K562 (cell line): ENCODE measurements around the gene HOMEZ. TPM values are rescaled to one million over a fixed set of nuclear protein-coding genes. Genes with fewer than 3 reads are reported as not detected.

ENCODE experiments used
- ATF7 ChIP-seq: fragments of 450-650 bp; IDR thresholded peaks from 2 replicates; pipeline ENCODE4 v1.7.1; 2014; ENCODE audit warnings: mild to moderate bottlenecking, moderate library complexity
- CBX3 ChIP-seq, 2 experiments: IDR thresholded peaks; 1 replicate in 1 of 2; 2 replicates in 1 of 2; pipeline ENCODE4 v1.6.1; 2012; ENCODE audit warnings: inconsistent platforms in 2 of 2, low read length in 2 of 2, borderline replicate concordance in 1 of 2, control low read depth in 1 of 2
- CTCFL ChIP-seq: IDR thresholded peaks from 2 replicates; pipeline ENCODE4 v1.6.1; 2011; ENCODE audit warnings: borderline replicate concordance, low read depth, mild to moderate bottlenecking, moderate library complexity, low read length; ENCODE audit not compliant: insufficient read depth, poor library complexity, severe bottlenecking
- DACH1 ChIP-seq: fragments of 450-650 bp; IDR thresholded peaks from 2 replicates; pipeline ENCODE4 v1.6.1; 2018; ENCODE audit not compliant: partially characterized antibody
- DNMT1 ChIP-seq: fragments of 450-650 bp; IDR thresholded peaks from 2 replicates; pipeline ENCODE4 v1.6.1; 2016; ENCODE audit warnings: antibody characterized with exemption, mild to moderate bottlenecking
- ESRRB ChIP-seq: fragments of 250-450 bp; sonication (Bioruptor Pico); IDR thresholded peaks from 2 replicates; pipeline ENCODE4 v1.5.0; 2020; ENCODE audit warnings: mild to moderate bottlenecking, moderate library complexity, borderline replicate concordance
- GTF2E2 ChIP-seq: fragments of 200-800 bp; sonication (Bioruptor generic); IDR thresholded peaks from 2 replicates; pipeline ENCODE4 v1.6.1; 2016; ENCODE audit warnings: missing genetic modification characterization, missing compliant biosample characterization
- LEF1 ChIP-seq: fragments of 450-650 bp; IDR thresholded peaks from 2 replicates; pipeline ENCODE4 v1.6.1; 2016; ENCODE audit warnings: mild to moderate bottlenecking
- MAFK ChIP-seq: IDR thresholded peaks from 2 replicates; pipeline ENCODE4 v1.6.1; 2011; ENCODE audit warnings: low read length, improper control_type of control experiment
- NONO ChIP-seq, 2 experiments: fragments of 200-400 bp in 1 of 2; fragments of 450-650 bp in 1 of 2; formaldehyde crosslinking in 1 of 2; IDR thresholded peaks; 2 replicates each; pipeline ENCODE4 v1.6.1; 2017; ENCODE audit warnings: low read depth in 2 of 2, mild to moderate bottlenecking in 2 of 2, moderate library complexity in 2 of 2, low read length in 1 of 2
- OTX1 ChIP-seq: fragments of 450-650 bp; formaldehyde crosslinking; IDR thresholded peaks from 2 replicates; pipeline ENCODE4 v1.4.0; 2022; ENCODE audit warnings: mild to moderate bottlenecking
- POLR2AphosphoS2 ChIP-seq: IDR thresholded peaks from 2 replicates; pipeline ENCODE4 v1.6.1; 2012; ENCODE audit warnings: low read length, improper control_type of control experiment
- PRPF4 ChIP-seq: fragments of 200-400 bp; formaldehyde crosslinking; IDR thresholded peaks from one replicate; pipeline ENCODE4 v1.6.1; 2017; ENCODE audit warnings: low read length, low read depth, mild to moderate bottlenecking; ENCODE audit not compliant: insufficient read depth, poor library complexity, severe bottlenecking
- RBFOX2 ChIP-seq: fragments of 200-400 bp; formaldehyde crosslinking; IDR thresholded peaks from 2 replicates; pipeline ENCODE4 v1.6.1; 2017; ENCODE audit warnings: low read depth, mild to moderate bottlenecking, low read length, moderate library complexity
- RCOR1 ChIP-seq, 2 experiments: IDR thresholded peaks; 2 replicates each; pipeline ENCODE4 v1.6.1; 2012; ENCODE audit warnings: low read depth in 2 of 2, low read length in 2 of 2, borderline replicate concordance in 1 of 2, improper control_type of control experiment in 1 of 2
- SP2 ChIP-seq: IDR thresholded peaks from 2 replicates; pipeline ENCODE4 v1.6.1; 2011; ENCODE audit warnings: mild to moderate bottlenecking, low read depth, low read length, moderate library complexity; ENCODE audit not compliant: poor library complexity, severe bottlenecking; ENCODE audit errors: extremely low read depth
- TEAD4 ChIP-seq, 2 experiments: sonication (generic) in 1 of 2; formaldehyde crosslinking in 1 of 2; IDR thresholded peaks; 2 replicates each; pipeline versions ENCODE4 v1.6.1 to v1.8.0; 2012 to 2022; ENCODE audit warnings: borderline replicate concordance in 1 of 2, inconsistent platforms in 1 of 2, low read length in 1 of 2, mild to moderate bottlenecking in 1 of 2, missing genetic modification reagents in 1 of 2
- ZNF224 ChIP-seq: sonication (generic); formaldehyde crosslinking; IDR thresholded peaks from 2 replicates; pipeline ENCODE4 v1.8.0; 2022; ENCODE audit warnings: mild to moderate bottlenecking, missing genetic modification reagents
- ZNF444 ChIP-seq: fragments of 250-450 bp; sonication (Bioruptor Pico); IDR thresholded peaks from 2 replicates; pipeline ENCODE4 v1.4.0; 2020; ENCODE audit warnings: mild to moderate bottlenecking, moderate library complexity
- ZNF583 ChIP-seq: fragments of 250-450 bp; sonication (Bioruptor Pico); IDR thresholded peaks from 2 replicates; pipeline ENCODE4 v1.4.0; 2020
- ZNF609 ChIP-seq: sonication (generic); formaldehyde crosslinking; IDR thresholded peaks from 2 replicates; pipeline ENCODE4 v1.8.1; 2023; ENCODE audit warnings: missing genetic modification reagents, mild to moderate bottlenecking, borderline replicate concordance
- polyA plus RNA-seq, 8 experiments: library from polyadenylated mRNA; depleted of rRNA in 4 of 8; stranded (reverse) in 5 of 8; unstranded in 3 of 8; fragments of >200 nt; fragmentation: Nextera tagmentation in 2 of 8; fragmentation: Illumina TruSeq in 1 of 8; extraction: Ambion mirVana in 2 of 8; extraction: Trizol in 1 of 8; gene quantifications; 2 replicates each; pipeline versions ENCODE4 v1.2.1 to v1.2.3, GENCODE V29; 2011 to 2014; ENCODE audit warnings: inconsistent platforms in 1 of 8, missing spikeins in 1 of 8
- total RNA-seq, 7 experiments: library from RNA; depleted of rRNA in 6 of 7; stranded (reverse); fragments of >200 nt in 6 of 7; fragmentation: Illumina TruSeq in 2 of 7; extraction: Trizol in 2 of 7; gene quantifications; 2 replicates each; pipeline versions ENCODE4 v1.2.1 to v1.2.3, GENCODE V29; 2011 to 2021; ENCODE audit warnings: low replicate concordance in 1 of 7

HOMEZ gene
- total and polyA plus RNA-seq, 9 of the 15 experiments (the other 6 are each of a cell fraction or from before 2014, with no cell fraction given) = 3.0 to 30.2 (median 16.9) TPM

- TF ChIP-seq GTF2E2 (tag) = no peak
- no peak for TF ChIP-seq NONO (IDR thresholded peaks at IDR 0.05; ENCODE audit: low read depth in 2 of 2, low read length in 1 of 2)
- no peak for TF ChIP-seq ESRRB (CRISPR knock-in tag)
- no peak; the same call in 1 of the 2 replicates for TF ChIP-seq TEAD4 (IDR thresholded peaks at IDR 0.05; ENCODE audit: low read length)
- TF ChIP-seq TEAD4 (CRISPR knock-in tag; IDR thresholded peaks at IDR 0.05; ENCODE audit: borderline replicate concordance) = peak; percentile 95; the same call in 1 of the 2 replicates
- TF ChIP-seq POLR2AphosphoS2 = no peak
- TF ChIP-seq CBX3 (IDR thresholded peaks at IDR 0.05; ENCODE audit: borderline replicate concordance in 1 of 2, low read length in 2 of 2) = peak in 1 of 2 experiments; percentile 58; a peak in 1 of 3 replicates
- TF ChIP-seq RCOR1 (IDR thresholded peaks at IDR 0.05; ENCODE audit: borderline replicate concordance in 1 of 2, low read depth in 2 of 2, low read length in 2 of 2) = peak in 1 of 2 experiments; percentile 66; a peak in 2 of 4 replicates
- no peak for TF ChIP-seq DNMT1
- TF ChIP-seq SP2 = no peak
- TF ChIP-seq PRPF4 = no peak
- TF ChIP-seq ZNF224 (CRISPR knock-in tag) = no peak
- TF ChIP-seq ZNF609 (CRISPR knock-in tag) = no peak; the same call in 1 of the 2 replicates
- no peak for TF ChIP-seq DACH1
- peak; percentile 82 for TF ChIP-seq RBFOX2
- TF ChIP-seq CTCFL = peak; percentile 100
- no peak; the same call in 1 of the 2 replicates for TF ChIP-seq LEF1
- TF ChIP-seq ATF7 = peak; percentile 87
- no peak for TF ChIP-seq OTX1 (CRISPR knock-in tag)
- TF ChIP-seq MAFK = peak; percentile 85
- peak; percentile 50; the same call in 1 of the 2 replicates for TF ChIP-seq ZNF583 (CRISPR knock-in tag)
- no peak for TF ChIP-seq ZNF444 (CRISPR knock-in tag)
These were observed 15.5 kb upstream of the HOMEZ start (continued) for GRCh38 chr14:23301288-23301968.
